Mesodermal cell (in vitro differentiated cells): ENCODE data around the gene PSMD1.
A peak's percentile ranks its signal among the peaks of the same experiment; 100 is the strongest.

Experiments
- H3K27ac ChIP-seq: 2 replicates; pipeline ENCODE4 v1.7.0; 2013; ENCODE audit warnings: mild to moderate bottlenecking, low read depth, low read length, moderate library complexity; ENCODE audit not compliant: severe bottlenecking
- H3K36me3 ChIP-seq: 2 replicates; pipeline ENCODE4 v1.7.1; 2013; ENCODE audit warnings: mild to moderate bottlenecking, low read length, moderate library complexity; ENCODE audit not compliant: control insufficient read depth, insufficient read depth
- H3K4me1 ChIP-seq: one replicate; pipeline ENCODE4 v1.7.1; 2013; ENCODE audit warnings: mild to moderate bottlenecking, low read length; ENCODE audit not compliant: insufficient read depth, control insufficient read depth, poor library complexity, severe bottlenecking
- H3K4me3 ChIP-seq: 2 replicates; pipeline ENCODE4 v1.7.0; 2013; ENCODE audit warnings: low read length, control low read depth, mild to moderate bottlenecking; ENCODE audit not compliant: insufficient read depth, poor library complexity, severe bottlenecking; ENCODE audit errors: extremely low read depth
- H3K9me3 ChIP-seq: 2 replicates; pipeline ENCODE4 v1.7.1; 2013; ENCODE audit warnings: mild to moderate bottlenecking, low read length, moderate library complexity; ENCODE audit not compliant: control insufficient read depth
- WGBS, 2 experiments: methylation state at CpG; one replicate each; pipeline ENCODE4 v1.1.5; 2013; ENCODE audit warnings: missing lambda C conversion rate in 2 of 2; ENCODE audit not compliant: insufficient coverage in 2 of 2; 5-methylcytosine and 5-hydroxymethylcytosine counted together

Gene PSMD1

DNA sequence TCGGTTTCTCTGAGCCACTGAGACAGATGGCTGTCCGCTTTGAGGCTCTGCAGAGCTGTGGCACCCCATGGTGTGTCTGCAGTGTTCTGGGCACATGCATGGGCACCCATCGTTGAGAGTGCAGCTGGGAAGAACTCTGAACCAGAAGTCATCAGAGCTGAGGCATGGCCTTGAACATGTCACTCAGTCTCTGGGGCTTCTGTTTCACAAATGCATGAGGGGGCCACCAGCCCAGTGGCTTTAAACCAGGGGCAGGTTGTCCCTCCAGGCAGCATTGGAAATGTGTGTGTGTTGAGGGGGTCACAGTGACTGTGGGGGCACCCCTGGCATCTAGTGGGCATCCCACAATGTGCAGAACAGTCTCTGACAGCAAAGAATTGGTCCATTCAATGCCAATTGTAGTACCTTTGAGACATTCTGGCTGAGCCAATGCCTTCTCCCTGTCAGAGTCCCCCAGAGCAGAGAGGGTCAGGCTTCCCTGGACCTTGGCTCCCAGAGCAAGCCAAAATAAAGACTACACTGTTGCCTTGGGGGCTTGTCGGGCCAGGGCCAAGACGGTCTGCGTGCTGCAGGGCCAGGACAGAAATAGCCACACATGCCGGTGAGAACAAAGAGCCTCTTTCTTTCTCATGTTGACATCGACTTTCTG, 9.3 kb upstream of the PSMD1 start:
- H3K4me1 ChIP-seq = peaks cover 9% of the 10 kb centered on the region
- no peaks in the 10 kb centered on the region for H3K36me3 ChIP-seq
- H3K9me3 ChIP-seq = no peaks in the 10 kb centered on the region
- H3K4me3 ChIP-seq = no peak overlapping the region
- no peak overlapping the region for H3K27ac ChIP-seq
- 77 to 82% methylated on average over 7 of the region's 8 CpGs for WGBS, 2 experiments

DNA sequence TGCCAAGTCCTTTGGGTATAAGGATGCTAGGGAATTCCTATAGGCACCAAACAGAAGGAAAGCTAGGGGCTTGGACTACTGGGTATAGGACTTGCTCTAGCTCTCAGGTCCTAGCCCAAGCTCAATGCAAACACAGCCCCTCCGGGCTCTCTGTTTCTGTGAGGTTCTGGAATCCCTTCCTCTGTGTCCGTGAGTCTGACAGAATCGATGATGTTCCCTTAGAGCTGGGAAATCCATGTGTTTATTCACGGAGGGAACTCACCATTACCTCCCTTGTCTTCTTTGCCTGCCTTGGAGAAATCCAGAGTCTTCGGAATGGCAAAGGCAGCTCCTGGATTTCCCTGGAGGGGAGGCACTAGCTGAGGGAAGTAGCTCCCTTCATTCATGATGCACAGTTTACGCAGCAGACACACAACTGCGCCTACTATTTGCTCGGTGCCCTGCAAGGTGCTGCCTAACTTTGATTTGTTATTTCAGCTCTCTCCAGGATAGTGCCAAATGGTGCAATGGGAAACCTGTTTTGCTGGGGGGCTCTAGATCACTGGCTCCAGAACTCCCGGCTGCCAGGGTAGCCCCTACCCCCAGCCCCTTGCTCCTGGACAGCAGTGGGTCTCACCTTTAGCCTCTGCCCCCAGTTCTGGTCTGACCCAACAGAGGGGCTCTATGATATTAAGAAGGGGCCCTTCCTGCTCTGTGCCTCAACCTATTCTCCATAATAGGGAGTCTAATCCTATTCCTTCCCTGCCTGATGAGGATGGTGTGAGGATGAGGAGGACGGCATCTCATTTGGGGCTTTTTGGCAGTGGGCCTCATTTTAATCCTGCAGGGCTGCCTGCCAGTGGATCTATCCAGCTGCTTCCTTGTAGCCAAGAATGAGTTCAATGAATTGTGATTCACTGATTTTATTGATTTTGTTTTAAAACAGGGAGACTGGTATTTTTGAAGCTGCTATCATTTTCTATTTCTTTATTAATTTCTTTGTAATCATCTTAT, 8.4 kb upstream of the PSMD1 start:
- Histone ChIP-seq H3K4me1 (peaks cover 9% of the 10 kb centered on the region), H3K36me3 (no peaks in the 10 kb centered on the region), H3K9me3 (no peaks in the 10 kb centered on the region), H3K27ac (peak overlapping the region; percentile 29), H3K4me3 (no peak overlapping the region)
- 89 to 90% methylated on average over 8 to 9 of the region's 10 CpGs for WGBS, 2 experiments

DNA sequence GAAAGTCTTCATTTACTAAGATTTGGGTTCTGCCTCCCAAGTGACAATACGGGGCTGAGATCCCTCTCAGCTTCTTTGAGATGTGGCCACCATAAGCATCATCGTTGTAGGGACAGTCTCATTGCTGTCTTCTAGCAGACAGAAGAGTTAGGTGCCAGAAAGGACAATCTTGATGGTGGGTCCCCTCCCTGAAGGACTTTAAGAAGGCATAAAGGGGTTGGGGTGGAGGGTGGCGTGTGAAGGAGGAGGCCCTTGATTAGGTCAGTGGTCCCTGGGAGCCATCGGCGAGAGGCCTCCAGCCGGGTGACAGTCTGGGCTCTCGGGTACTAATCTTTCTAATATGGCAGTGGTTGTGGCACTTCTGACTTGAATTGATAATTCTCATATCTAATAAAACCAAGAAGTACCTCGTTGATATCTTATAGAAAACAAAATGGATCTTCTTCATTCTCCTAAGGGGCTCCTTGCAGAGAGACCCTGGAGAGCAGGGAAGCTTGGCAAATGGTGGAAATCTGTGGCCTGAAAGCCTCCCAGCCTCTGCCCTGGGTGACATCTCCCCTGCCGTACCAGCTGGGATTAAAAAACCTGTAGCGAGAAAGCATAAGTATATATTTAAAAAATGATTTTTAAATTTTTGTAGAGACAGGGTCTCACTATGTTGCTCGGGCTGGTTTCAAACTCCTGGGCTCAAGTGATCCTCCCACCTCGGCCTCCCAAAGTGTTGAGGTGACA, 7.2 kb upstream of the PSMD1 start:
- Histone ChIP-seq H3K4me1 (peaks cover 9% of the 10 kb centered on the region), H3K27ac (no peak overlapping the region), H3K9me3 (no peaks in the 10 kb centered on the region), H3K36me3 (no peaks in the 10 kb centered on the region), H3K4me3 (no peak overlapping the region)
- 87 to 93% methylated on average over 5 of the region's 12 CpGs for WGBS, 2 experiments

DNA sequence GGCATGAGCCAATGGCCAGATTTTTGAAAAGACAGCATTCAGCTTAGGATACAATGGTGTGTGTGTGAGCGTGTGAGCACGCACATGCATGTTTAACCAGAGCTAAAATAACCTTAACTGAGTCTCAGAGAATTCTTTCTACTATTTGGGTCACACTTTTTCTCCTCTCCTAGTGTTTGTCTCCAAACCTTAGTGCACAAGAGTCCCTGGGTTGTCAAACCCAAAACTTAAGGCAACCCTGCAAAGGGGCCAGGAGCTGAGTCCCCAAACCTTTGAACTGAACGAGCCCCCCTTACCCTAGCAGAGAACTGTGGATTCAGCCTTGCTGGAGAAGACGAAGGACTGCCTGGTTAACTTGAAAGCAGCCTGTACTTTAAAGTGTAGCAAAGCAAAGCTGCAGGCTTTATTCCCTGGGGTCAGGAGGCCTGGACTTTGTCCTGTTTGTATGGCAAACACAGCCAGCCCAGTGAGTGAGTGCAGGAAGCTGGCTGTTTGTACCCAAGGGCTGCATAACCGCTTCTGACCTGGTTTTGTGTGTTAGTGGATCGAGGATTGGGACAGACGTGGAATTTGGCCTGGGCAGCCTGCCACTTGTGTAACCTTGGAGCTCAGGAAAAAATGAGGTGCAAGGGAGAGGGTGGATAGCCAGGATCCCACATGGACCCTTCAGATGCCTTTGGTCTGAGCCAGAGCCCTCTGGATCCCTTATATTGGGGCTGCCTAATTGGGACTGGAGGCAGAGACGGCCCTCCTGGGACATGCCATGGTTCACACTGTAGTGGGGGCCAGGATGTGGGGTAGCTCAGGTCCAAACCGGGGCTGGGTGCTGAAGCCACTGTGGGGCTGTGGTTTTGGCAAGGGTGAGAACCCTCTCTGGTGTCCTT, 6.4 kb upstream of the PSMD1 start:
- Histone ChIP-seq H3K9me3 (no peaks in the 10 kb centered on the region), H3K27ac (peak overlapping the region; percentile 25), H3K36me3 (no peaks in the 10 kb centered on the region), H3K4me1 (peaks cover 9% of the 10 kb centered on the region), H3K4me3 (no peak overlapping the region)
- 83 to 91% methylated on average over 6 to 7 of the region's 9 CpGs for WGBS, 2 experiments

DNA sequence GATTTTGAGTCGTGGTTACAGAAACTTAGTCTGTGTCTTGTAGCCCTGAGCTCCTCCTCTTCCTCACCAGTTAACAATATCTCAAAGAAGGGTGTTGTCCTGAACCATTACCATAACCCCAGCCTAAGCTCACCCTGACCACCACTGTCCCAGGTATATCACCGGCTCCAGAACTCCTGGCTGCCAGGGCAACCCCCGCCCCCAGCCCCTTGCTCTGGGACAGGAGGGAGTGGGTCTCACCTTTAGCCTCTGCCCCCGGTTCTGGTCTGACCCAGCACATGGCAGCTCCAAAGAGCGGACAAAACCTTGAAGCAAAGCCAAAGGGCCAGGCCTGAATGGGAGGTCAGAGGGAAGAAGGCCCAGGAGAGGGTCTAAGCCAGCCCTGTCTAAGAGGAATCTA, 5.6 kb upstream of the PSMD1 start:
- Histone ChIP-seq H3K4me1 (peaks cover 9% of the 10 kb centered on the region), H3K27ac (no peak overlapping the region), H3K4me3 (no peak overlapping the region), H3K36me3 (no peaks in the 10 kb centered on the region), H3K9me3 (no peaks in the 10 kb centered on the region)
- 92 to 93% methylated on average over 4 of the region's 5 CpGs for WGBS, 2 experiments

DNA sequence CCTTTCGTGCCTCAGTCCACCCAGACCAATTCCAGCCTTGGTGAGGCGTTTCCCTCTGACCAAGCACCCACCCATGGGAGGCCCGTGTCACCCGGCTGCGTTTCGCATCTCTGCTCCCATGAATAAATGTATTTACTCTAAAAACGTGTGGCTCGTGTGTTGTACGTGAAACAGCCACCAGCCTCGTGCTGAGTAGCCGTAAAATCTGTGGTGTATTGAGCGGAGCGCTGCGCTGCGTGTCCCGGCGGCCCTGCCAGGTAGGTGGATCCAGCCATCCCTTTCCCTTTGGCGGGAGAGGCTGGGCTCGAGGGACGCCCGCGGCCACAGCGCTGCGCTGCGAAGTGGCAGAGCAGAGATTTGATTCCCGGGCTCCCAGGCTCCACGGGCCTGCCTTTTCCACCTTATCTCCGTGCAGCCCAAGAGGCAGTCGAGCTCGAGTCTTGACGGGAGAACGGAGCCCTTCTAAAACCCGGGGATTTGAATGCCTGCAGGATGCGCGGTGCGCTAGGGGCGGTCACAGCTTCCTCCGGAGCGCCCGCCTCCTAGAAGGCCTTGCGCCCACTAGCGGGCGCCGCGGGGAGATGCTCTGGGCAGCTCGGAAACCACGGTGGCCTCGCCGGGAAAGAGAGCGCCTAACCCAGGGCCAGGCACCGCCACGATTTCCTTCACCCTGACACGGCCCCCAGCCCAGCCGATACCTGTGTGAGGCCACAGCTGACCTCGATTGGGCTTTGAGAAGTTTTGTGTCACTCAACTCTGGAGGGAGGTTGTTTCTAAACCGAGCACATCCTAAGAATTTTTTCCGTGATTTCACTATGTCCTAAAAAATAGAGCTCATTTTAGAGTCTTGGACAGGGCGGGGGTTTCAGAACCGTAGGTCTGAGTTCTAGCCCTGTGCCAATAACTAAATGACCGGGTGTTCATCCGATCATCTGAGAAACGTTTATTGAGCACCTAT, 3.9 kb upstream of the PSMD1 start:
- Histone ChIP-seq H3K4me1 (peaks cover 3% of the 10 kb centered on the region), H3K36me3 (no peaks in the 10 kb centered on the region), H3K9me3 (no peaks in the 10 kb centered on the region), H3K4me3 (peak overlapping the region; percentile 43), H3K27ac (no peak overlapping the region)
- 14 to 21% methylated on average over 54 of the region's 62 CpGs for whole genome bisulfite sequencing, 2 experiments

DNA sequence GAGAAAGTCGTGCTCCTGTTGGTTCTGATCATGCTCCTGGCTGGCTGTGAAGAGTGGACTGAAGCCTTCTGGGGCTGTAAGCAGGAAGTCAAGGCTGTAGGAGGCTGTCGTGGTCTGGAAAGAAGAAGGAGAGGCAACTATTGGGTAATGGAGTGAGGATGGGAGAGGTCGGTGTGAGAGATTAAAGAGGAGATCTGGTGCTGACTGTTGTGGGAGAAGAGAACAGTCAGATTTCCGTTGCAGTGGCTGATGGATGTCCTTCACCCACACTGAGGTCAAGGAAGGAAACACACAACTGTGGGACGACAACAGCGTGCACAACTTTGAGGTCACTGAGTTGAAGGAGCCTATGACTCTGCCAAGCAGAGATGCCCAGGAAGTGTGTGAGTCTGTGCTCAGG, 2.8 kb upstream of the PSMD1 start:
- no peaks in the 10 kb centered on the region for H3K9me3 ChIP-seq
- no peaks in the 10 kb centered on the region for H3K36me3 ChIP-seq
- 86 to 94% methylated on average over 6 of the region's 6 CpGs for WGBS, 2 experiments
- no peak overlapping the region for H3K4me3 ChIP-seq
- no peak overlapping the region for H3K27ac ChIP-seq
- H3K4me1 ChIP-seq = peaks cover 8% of the 10 kb centered on the region

DNA sequence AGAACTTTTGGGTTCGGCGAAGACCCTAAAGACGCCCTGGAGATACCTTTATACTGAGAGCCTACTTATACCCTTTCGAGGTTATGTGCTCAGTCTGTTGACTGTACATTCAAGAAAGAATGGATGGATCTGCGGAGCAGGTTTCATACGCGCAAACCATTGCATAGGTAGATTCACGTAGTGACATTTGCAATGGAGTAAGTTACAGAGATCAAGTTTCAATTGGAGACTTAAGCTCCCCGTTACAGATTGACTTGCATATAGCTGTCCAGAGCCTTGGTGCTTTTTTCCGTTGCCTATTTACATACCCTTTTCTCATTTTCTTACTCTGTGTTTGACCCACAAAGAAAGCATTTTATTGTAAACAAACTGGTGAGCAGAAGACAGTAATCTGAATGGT, 923 bp downstream of the PSMD1 start:
- Histone ChIP-seq H3K36me3 (peaks cover 31% of the 10 kb centered on the region), H3K4me1 (peaks cover 13% of the 10 kb centered on the region), H3K4me3 (peak overlapping the region; percentile 96), H3K9me3 (no peaks in the 10 kb centered on the region), H3K27ac (peak overlapping the region; percentile 98)
- WGBS, 2 experiments = 8 to 9% methylated on average over 8 to 9 of the region's 10 CpGs

DNA sequence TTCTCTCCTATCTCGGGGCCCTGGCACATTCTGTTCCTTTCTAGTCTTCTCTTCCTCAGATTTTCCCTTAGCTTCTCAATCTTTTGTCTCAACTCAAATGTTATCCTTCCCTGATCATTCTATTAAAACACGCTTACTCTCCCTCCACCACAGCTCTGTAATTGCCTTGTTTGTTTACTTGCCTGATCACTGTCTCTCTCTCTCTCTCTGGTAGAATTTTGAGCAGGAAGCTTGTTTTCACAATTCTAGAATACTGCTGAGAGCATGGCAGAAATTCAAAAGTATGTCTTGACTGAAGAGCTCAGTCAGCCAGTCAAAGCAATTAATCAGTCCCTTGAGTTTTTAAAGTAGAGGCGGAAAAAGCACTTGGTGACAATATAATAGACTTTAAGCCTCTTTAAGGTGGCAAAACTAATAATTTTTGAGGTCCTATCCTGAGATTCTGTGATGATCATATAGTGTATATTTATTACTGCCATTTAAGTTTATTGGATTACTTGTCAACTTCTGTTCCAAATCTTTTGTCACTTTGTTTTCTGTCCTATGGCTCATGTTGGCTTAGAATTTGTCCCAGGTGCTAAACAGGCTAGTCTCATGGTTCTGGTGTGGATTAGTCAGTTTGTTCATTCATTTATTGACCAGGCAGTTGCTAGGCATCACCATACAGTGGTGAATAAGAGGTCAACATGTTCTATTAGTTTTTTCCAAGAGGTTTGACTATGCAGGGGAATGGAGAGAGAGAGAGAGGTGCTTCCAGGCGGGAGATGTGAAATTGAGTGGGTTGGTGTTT, 2.3 kb downstream of the PSMD1 start:
- Histone ChIP-seq H3K36me3 (peaks cover 44% of the 10 kb centered on the region), H3K27ac (peak overlapping the region; percentile 5), H3K4me1 (peaks cover 13% of the 10 kb centered on the region), H3K9me3 (no peaks in the 10 kb centered on the region), H3K4me3 (peak overlapping the region; percentile 96)
- 92% methylated on average over 2 to 3 of the region's 4 CpGs for WGBS, 2 experiments
